Renal cortical epithelial cell (primary cell): ENCODE data around the gene ENG. TPM values are rescaled to one million over a fixed set of nuclear protein-coding genes. Genes with fewer than 3 reads are reported as not detected.
"Not testable (repeated sequence)": the region's sequence is repeated elsewhere in the genome, so short reads cannot be mapped to it uniquely, and the experiment has no call there.

Experiments
- DNase-seq: peaks from one replicate; pipeline ENCODE4 v3.0.0-alpha.2; 2011; ENCODE audit warnings: low read depth
- total RNA-seq: library from RNA; depleted of rRNA; stranded (reverse); fragments of >200 nt; gene quantifications from 2 replicates; pipeline ENCODE4 v1.2.3, GENCODE V29; 2014

Gene ENG
- total RNA-seq, 1 donor from 2014 or later: 6.8 TPM

GRCh38 chr9:127865645-127866464, 11.4 kb upstream of the ENG start:
- no peak for DNase-seq

DNA sequence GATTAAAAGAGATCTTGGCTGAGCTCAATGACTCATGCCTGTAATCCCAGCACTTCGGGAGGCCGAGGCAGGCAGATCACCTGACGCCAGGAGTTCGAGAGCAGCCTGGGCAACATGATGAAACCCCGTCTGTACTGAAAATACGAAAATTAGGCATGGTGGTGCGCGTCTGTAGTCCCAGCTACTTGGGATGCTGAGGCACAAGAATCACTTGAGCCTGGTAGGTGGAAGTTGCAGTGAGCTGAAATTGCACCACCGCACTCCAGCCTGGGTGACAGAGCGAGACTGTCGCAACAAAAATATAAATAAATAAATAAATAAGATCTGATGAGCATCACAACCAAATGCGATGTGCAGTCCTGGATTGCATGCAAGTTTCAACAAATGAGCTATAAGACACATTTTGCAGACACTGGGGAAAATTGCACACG, 8.7 kb upstream of the ENG start:
- DNase-seq: no peak

DNA sequence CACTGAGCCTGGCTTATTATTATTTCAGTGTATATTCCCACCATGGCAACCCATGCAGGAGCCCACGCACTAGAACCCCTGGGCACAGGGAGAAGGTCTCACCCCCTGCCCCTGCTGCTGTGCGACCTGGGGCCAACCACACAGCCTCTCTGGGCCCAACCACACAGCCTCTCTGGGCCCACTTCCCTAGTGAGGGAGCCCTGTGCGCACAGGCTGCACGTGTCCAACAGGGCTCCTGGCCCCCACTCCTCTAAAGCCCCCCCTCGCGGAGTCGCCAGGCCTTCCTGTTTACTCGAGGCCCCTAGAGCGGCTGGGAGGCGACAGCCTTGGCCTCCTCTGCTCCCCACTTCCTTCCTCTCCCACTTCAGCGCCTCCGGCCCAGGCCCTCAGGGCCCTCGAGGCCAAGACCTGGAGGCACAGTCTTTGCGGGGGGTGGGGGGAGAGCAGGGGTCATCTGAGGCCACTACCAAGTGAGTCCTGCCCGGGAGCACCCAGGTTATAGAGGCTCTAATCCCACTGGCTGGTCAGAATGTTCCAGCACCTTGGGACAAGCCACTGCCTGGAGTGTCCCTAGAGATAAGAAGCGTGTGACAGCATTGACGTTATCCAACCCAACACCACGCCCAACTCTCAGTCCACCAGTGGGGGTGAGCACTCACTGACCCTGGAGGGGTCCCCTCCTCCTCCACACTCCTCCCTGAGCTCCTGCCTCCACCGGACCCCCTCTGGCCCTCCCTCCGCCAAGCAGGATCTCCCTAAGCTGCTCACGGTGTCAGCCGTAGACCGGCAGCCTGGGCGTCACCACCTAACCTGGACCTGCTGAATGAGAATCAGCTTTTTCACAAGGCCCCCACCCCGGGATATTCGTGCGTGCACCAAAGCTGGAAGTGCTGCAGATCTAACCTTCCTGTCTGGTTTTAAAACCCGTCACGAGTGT, 7.9 kb upstream of the ENG start:
- DNase-seq: no peak

DNA sequence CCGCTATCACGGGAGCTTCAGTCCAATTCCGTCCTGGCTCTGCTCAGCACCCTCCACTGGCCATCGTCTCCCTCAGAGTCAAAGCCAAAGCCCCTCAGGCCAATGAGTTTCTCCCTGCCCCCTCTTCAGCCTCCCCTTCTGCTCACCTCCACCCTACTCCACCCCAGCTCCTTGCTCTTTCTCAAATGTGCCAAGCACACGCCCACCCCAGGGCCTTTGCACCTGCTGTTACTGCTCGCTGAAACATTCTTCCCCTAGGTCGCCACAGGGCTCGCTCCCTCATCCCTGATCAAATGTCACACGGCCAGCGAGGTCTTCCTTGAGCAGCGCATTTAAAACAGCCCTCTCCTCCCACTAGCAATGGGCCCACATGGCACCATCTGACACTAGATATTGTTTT, 6.3 kb upstream of the ENG start:
- DNase-seq: no peak

- DNase-seq: no peak
Observed at GRCh38 chr9:127860260-127860659, 5.8 kb upstream of the ENG start.

DNA sequence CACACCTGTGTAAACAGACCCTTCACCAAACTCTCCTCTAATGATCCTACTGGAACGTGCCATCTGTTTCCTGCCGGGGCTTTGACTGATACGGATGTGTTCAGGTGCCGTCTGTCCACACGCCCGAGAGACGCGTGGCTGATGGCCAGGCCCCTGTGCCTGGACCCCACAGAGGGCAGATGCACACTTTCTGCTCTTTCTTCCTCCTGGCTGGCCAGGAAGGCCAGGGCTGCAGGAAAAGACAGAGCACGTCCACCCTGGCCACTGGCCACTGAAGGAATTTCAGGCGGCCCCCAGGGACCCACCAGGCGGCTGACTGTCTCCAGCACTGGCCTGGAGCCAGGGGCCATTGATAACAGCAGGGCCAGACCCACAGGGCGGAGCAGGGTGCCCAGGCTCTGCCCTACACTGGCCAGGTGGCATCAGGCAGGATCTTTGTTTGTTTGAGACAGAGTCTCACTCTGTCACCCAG, 3.6 kb upstream of the ENG start:
- no peak for DNase-seq

DNA sequence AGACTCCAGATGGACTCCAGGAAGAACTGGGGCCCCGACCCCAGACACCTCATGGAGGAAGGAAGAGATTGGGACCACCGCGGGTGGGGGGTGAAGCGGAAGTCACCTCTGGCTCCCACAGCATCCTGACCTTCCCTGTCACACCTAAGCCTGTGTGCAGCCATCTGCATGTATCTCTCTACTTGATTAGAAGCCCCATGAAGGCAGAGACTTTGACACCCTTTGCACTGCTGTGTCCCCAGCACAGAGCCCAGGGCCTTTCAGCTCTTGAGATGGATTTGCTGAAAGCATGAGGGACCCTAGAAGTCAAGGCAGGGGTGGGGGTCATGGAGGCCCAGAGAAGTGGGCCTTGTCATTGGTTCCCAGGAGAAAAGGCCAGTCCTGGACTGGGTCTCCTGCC, 2.8 kb upstream of the ENG start:
- DNase-seq: no peak

DNA sequence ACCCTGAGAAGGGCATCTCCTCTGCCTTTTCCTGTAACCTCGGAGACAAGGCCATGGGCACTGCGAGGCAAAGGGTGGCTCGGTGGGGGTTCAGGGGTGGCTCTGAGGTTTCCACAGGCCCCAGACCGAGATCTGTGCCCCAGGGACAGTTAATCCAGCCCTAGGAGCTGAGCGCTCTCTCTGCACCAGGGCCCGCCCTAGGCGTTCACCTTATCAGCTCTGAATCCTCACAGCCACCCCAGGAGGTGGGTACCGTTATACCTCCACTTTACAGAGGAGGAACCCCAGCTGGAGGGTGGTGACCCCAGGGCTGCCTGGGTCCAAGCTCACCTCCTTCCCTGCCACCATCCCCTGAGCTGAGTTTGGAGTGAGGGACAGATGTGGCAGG, 2.3 kb upstream of the ENG start:
- DNase-seq: no peak

DNA sequence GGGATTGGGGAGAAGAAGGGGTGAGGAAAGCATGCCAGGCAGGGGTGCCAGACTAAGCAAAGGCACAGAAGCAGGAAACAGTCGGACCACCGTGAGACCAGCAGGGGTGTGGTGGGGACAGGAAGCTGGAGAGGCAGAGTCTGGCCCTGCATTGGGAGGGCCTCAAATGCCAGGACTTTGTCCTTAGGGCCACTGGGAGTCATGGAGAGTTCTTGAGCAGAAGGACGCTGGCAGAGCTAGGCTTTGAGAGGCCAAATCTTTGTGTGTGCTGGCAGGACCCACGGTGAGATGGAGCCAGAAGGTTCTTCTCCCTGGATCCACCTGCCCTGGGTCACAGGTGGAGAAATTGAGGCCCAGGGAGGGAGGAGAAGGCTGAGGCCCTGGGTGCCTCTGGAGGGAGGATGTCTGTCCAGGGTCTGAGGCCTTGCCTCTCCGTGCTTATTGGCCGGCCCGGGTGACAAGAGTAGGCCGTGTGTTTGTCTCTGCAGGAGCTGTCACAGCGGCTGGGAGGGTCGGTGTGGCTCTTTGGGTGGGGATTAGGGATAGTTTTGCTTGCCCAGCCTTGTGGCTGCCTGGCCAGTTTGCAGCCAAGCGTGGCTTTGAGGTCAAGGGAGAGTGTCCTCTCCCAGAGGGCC, 1.8 kb upstream of the ENG start:
- no peak for DNase-seq

GRCh38 chr9:127855522-127855921, 1.1 kb upstream of the ENG start:
- DNase-seq: no peak

- DNase-seq: no peak
Observed at GRCh38 chr9:127854960-127855359, 502 bp upstream of the ENG start.

- DNase-seq: no peak
Observed at GRCh38 chr9:127853312-127854183, 910 bp downstream of the ENG start.

GRCh38 chr9:127852829-127853228, 1.6 kb downstream of the ENG start:
- DNase-seq: no peak

DNA sequence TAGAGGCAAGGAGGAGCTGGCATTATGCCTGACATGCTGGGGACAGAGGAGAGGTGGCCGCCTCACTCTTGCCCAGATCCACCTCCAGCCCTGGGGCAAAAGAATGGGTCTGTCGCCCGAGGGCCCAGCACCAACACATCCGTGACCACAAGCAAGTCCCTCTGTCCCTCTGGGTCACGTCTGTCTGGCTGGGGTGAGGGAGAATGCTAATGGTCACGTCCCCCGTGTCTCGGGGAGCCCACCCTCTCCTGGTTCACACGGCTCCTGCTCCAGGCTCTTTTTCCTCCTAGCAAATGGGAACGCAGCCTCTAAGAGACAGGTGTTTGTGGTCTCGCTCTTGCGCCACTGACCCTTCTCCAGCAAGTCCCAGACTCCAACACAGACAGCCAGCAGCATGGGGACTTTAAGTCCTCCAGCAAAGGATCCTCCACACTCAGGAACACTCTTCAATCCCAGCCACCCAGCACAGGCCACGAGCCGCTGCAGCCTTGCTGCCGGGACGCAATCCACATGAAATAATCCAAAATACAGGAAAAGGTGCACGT, 4.1 kb downstream of the ENG start:
- DNase-seq: no peak

DNA sequence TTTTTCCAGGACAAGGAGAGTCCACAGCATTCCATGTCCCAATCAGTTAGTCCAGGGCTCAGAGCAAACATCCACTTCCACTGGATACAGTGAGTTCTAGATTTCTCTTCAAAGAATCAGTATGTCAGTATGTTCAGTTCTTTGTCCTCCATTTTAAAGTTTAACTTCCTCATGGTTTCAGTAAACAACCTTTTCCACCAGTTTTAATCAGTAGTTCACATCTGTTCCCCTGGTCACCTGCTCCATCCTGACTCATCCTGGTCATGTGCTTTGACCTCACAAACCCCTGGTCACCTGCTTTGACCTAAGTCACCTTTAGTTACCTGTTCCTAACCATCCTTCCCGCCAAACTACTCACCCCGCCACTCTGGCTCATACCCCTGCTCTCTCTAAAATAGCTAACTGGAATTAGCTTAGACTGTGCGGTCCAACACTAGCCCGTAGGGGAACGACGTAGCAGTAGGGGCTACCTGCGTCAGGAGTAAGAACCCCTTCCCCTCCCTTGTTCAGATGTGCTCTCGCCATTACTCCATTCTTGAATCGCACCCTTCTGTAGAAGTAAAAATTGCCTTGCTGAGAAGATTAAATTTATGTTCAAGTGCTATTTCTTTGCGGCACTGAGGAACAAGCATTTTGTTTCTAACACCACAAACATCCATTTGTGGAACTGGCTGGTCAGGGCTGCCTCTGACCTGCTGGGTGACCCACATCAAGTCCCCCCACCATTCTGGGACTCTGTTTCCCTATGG, 5.5 kb downstream of the ENG start:
- DNase-seq: no peak

DNA sequence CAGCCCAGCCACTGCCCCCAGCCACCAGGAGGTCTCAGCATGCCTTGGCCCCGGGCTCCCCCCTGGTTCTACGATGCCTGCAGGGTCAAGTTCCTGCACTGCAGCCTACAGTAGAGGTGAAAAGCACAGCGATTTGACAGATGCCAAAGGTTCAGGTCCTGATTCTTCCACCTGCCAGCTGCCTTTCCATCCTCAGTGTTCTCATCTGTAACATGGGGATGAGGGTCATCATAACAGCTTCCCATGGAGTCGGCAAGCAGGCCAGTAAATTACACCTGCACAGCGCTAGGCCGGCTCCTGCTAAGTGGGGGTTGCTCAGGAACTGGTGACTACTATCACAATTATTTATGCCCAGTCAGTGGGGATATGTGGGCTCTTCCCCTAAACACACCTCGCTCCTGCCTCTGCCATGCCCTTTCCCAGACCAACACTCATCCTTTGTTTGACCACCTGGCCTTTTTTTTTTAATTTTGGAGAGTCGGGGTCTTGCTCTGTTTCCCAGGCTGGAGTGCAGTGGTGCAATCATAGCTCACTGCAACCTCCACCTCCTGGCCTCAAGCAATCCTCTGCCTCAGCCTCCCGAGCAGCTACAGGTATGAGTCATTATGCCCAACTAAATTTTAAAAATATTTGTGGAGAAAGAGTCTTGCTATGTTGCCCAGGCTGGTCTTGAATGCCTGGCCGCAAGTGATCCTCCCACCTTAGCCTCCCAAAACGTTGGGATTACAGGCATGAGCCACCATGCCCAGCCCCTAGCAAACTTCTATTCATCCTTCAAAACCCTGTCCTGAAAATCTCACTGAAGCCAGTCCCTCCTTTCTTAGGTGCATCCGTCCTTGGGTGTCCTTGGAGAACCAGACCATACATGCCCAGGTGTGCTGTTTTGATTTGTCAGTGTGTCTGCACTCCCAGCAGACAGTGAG, 6.4 kb downstream of the ENG start:
- DNase-seq: no peak

DNA sequence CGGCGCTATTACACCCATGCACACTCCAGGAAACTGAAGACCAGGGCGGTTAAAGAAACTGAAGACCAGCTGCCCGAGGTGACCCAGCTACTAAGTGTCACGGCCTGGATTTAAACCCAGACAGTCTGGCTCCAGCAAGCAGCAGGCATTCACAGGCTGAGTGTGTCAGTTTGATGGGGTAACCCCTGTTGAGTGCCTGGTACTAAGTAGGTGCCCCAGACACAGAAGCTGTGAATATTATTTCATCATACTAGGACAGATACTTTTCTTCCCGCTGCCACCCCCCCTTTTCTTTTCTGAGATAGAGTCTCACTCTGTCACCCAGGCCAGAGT, 7.3 kb downstream of the ENG start:
- DNase-seq: peak; percentile 33

DNA sequence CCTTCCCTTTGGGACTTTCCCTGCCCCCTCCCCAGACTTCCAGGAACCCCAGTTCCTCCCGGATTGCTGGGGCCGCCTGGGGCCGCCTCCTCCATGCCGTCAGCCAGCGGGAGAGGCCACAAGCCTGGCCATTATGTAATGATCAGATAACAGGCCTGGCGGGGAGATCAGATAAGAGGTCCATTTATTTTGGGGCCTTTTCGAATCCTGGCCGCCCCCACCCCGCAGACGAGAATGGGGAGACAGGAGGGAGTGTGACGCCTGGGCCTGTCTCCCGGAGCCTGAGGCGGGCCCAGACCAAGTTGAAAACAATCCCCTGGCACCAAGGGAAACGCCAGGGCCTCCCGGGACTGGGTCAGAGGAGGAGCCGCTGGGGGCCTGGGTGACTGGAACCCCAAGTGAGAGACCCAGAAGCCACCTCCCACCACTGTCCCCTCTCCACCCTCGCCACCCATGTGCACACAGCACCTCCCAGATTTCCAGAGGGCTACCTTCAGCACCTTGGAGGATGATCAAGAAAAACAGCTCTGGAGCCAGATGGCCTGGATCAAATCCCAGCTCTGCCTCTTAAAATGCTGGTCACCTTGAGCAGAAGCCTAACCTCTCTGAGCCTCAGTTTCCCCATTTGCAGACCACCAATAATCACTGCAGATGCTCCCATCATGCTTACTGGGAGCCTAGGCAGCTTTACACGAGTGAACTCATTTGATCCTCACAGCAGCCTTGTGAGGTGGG, 7.8 kb downstream of the ENG start:
- DNase-seq: no peak

DNA sequence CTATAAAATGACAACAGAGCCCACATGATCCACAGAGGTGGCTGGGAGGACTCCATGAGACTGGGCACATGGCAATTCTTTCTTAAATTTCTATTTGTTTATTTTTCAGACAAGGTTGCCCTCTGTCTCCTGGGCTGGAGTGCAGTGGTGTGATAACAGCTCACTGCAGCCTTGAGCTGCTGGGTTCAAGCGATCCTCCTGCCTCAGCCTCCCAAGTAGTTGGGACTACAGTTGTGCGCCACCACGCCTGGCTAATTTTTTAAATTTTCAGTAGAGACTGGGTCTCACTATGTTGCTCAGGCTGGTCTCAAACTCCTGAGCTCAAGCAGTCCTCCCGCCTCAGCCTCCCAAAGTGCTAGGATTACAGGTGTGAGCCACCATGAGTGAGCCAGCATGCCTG, 8.8 kb downstream of the ENG start:
- DNase-seq: not testable (repeated sequence)
